ENCODE data around the gene LACTBL1. TPM values are rescaled to one million over a fixed set of nuclear protein-coding genes. Genes with fewer than 3 reads are reported as not detected.

Gene LACTBL1
- total and polyA plus RNA-seq, 2 of the 4 experiments (the other 2 are of a cell fraction): not detected

- no peak overlapping the region for H3K56ac ChIP-seq (ENCODE audit: extremely low read depth, insufficient read depth, low read length)
- CTCF ChIA-PET: interaction anchor here (0.6 kb wide), 1 partner anchor 807 kb away, joined by 3 read pairs; no protein-coding TSS in a partner anchor
- BruUV-seq (replicated peaks): no TSS peak
Observed at GRCh38 chr1:22914156-22914555, 58.5 kb downstream of the LACTBL1 start.

More at GRCh38 chr1:22914156-22914555, 58.5 kb downstream of the LACTBL1 start:
- Histone ChIP-seq H4K8ac (ENCODE audit: low read depth in 2 of 2, low read length in 2 of 2) (no peak overlapping the region), H3K4me3 (ENCODE audit: insufficient read depth, low read depth, low read length) (no peak overlapping the region), H3K9me3 (ENCODE audit: control insufficient read depth, insufficient read depth, low read length) (no peaks in the 10 kb centered on the region), H3K4me1 (ENCODE audit: control insufficient read depth, insufficient read depth, low read length) (no peaks in the 10 kb centered on the region), H3K9me1 (ENCODE audit: insufficient read depth, low read length) (peaks cover 17% of the 10 kb centered on the region; the same call in 1 of the 2 replicates), H2BK120ac (ENCODE audit: low read depth, low read length) (no peak overlapping the region), H3K27ac (ENCODE audit: insufficient read depth, low read length) (no peak overlapping the region), H2BK15ac (ENCODE audit: low read depth, low read length) (no peak overlapping the region), H2AK5ac (ENCODE audit: low read depth, low read length) (no peak overlapping the region), H2BK20ac (ENCODE audit: low read depth, low read length) (no peak overlapping the region), H3K36me3 (ENCODE audit: control insufficient read depth, insufficient read depth, low read length) (peaks cover 41% of the 10 kb centered on the region), H3K4me2 (ENCODE audit: low read depth, low read length) (no peak overlapping the region), H3K14ac (replicated peaks; ENCODE audit: low read depth, low read length) (no peak overlapping the region), H4K91ac (ENCODE audit: insufficient read depth, low read depth, low read length) (no peak overlapping the region), H4K20me1 (ENCODE audit: insufficient read depth, low read length) (no peaks in the 10 kb centered on the region; the same call in 1 of the 2 replicates), H3K9ac (ENCODE audit: low read depth, low read length) (no peak overlapping the region), H2AK9ac (replicated peaks; ENCODE audit: low read depth, low read length, poor library complexity) (no peak overlapping the region), H3K23ac (ENCODE audit: low read depth, low read length) (no peak overlapping the region), H3K18ac (ENCODE audit: low read depth, low read length) (no peak overlapping the region), H3K4ac (ENCODE audit: low read depth, low read length) (no peak overlapping the region), H4K5ac (ENCODE audit: low read depth, low read length) (no peak overlapping the region), H2AFZ (replicated peaks; ENCODE audit: low read length, poor library complexity) (no peak overlapping the region), H3K27me3 (ENCODE audit: control insufficient read depth, insufficient read depth, low read length) (no peaks in the 10 kb centered on the region), H2BK5ac (ENCODE audit: low read depth, low read length, poor library complexity, severe bottlenecking) (no peak overlapping the region), H3K79me1 (ENCODE audit: low read depth in 1 of 2, low read length in 2 of 2) (no peaks in the 10 kb centered on the region)
- intact Hi-C loops (cut with micrococcal nuclease) (no loop called here), dilution Hi-C loops (cut with HindIII; ENCODE audit: low sequenced_read_pairs, unreplicated experiment) (no loop called here), in situ Hi-C loops (cut with MboI; ENCODE audit: low sequenced_read_pairs) (no loop called here)
- TF ChIP-seq POLR2A (IDR thresholded peaks at IDR 0.05; ENCODE audit: low read depth, low read length) (no peak), MAZ (IDR thresholded peaks at IDR 0.05; ENCODE audit: borderline replicate concordance, low read depth, low read length) (no peak), CHD1 (IDR thresholded peaks at IDR 0.05; ENCODE audit: low read depth, low read length) (no peak), NFE2L2 (IDR thresholded peaks at IDR 0.05; ENCODE audit: low read depth, low read length) (no peak), BHLHE40 (IDR thresholded peaks at IDR 0.05; ENCODE audit: low read depth, low read length) (no peak), MAFK (IDR thresholded peaks at IDR 0.05; ENCODE audit: low read depth, low read length) (no peak), CTCF (conservative IDR thresholded peaks at IDR 0.05; ENCODE audit: low read depth, low read length) (no peak), RCOR1 (IDR thresholded peaks at IDR 0.05; ENCODE audit: insufficient replicate concordance, low read length) (no peak), FOS (IDR thresholded peaks at IDR 0.05; ENCODE audit: low read depth, low read length) (no peak), USF2 (IDR thresholded peaks at IDR 0.05; ENCODE audit: low read depth, low read length) (no peak), RFX5 (IDR thresholded peaks at IDR 0.05; ENCODE audit: low read depth, low read length) (no peak), ELK1 (IDR thresholded peaks at IDR 0.05; ENCODE audit: borderline replicate concordance, low read depth, low read length) (no peak), RAD21 (IDR thresholded peaks at IDR 0.05; ENCODE audit: low read length) (no peak), CEBPB (IDR thresholded peaks at IDR 0.05; ENCODE audit: low read depth, low read length) (no peak), SMC3 (IDR thresholded peaks at IDR 0.05; ENCODE audit: low read depth, low read length) (no peak), MXI1 (IDR thresholded peaks at IDR 0.05; ENCODE audit: borderline replicate concordance, low read depth, low read length) (no peak)
- POLR2A ChIA-PET (ENCODE audit: unreplicated experiment): no interaction called here
- WGBS, 2 experiments (ENCODE audit: extremely low coverage in 2 of 2, insufficient read length in 1 of 2): 100% methylated on average over 2 of the region's 10 CpGs; no CpG with 5 or more reads in 1 of the 2 experiments
- ATAC-seq (ENCODE audit: low read depth) (no peak), DNase-seq (no peak)
